Upper lobe of left lung (tissue), 4 donors: ENCODE data around the gene CYB561D1.
"Not testable (repeated sequence)": the region's sequence is repeated elsewhere in the genome, so short reads cannot be mapped to it uniquely, and the experiment has no call there.

Experiments
- CTCF ChIP-seq, 6 experiments: fragments of 450-650 bp in 4 of 6; fragments of 200-600 bp in 2 of 6; sonication (generic) in 2 of 6; IDR thresholded peaks; one replicate each; pipeline ENCODE4 v1.5.1; 2016 to 2019; ENCODE audit warnings: antibody characterized with exemption in 6 of 6
- EP300 ChIP-seq, 4 donors: sonication (generic); formaldehyde crosslinking; IDR thresholded peaks; one replicate each; pipeline ENCODE4 v1.5.1; 2017; ENCODE audit warnings: antibody characterized with exemption in 4 of 4, control low read depth in 2 of 4
- POLR2A ChIP-seq, 4 donors: fragments of 450-650 bp; IDR thresholded peaks; one replicate each; pipeline ENCODE4 v1.5.1; 2016 to 2017; ENCODE audit warnings: antibody characterized with exemption in 4 of 4, mild to moderate bottlenecking in 2 of 4
- POLR2AphosphoS5 ChIP-seq, 2 donors: sonication (generic); formaldehyde crosslinking; IDR thresholded peaks; one replicate each; pipeline ENCODE4 v1.5.1; 2017; ENCODE audit warnings: antibody characterized with exemption in 2 of 2

- not testable (repeated sequence) for TF ChIP-seq CTCF, POLR2A, POLR2AphosphoS5, EP300 (IDR thresholded peaks at IDR 0.05)
Observed at GRCh38 chr1:109445949-109446695, 47.8 kb upstream of the CYB561D1 start.
